OCI-LY3 (cell line): Measurements from ENCODE around the gene TMEM245.

Source experiments
- EZH2phosphoT487 ChIP-seq: fragments of 200-600 bp; shearing (Covaris generic); IDR thresholded peaks from 2 replicates; pipeline ENCODE4 v1.6.1; 2018; ENCODE audit warnings: antibody characterized with exemption, mixed run types, low read depth
- TF ChIP-seq, protein P1 (sequence below): fragments of 200-600, 300-600 bp; sonication (generic); IDR thresholded peaks from 2 replicates; pipeline ENCODE4 v1.5.1; 2014; ENCODE audit warnings: antibody characterized with exemption, low read length, low read depth

DNA sequence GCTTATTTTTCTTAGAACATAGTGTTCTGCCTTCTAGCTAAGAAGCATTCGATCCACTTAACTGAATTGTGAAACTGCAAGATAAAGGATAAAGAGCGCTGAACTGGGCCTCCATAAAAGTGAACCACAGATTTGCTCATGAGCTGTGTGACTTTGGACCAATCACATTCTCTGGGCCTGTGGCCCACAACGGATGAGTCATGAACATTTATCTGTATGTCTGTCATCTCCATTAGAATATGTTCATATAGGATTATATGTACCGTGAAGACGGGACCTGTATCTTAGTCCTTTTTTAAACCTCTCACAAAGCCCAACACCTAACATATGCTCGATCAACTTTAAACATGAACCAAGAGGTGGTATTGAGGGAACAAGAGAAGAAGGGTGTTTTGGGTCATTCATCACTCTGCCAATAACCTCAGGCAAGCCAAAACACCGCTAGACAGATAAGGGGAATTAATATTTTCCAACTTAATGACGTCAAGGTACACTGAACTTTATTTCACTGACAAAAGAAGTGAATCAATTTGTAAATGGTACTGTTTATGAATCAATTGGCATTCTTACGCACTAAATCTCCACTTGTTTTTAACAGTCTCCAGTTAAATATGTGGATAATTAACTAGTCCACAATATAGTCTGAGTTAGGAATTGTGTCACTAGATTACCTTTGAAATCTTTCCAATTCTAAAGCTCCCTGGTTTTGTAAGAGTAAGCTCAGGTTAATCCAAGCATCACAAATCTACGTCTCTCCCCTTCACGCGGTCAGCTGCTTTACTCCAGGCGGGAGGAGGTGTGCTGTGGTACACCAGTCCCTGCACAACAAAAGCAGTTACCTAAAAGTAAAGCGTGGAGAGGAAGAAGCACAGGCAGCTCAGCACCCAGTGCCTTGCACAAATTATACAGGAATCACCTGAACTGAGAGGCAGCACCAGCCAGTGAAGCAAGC, 1.6 kb downstream of the TMEM245 start:
- TF ChIP-seq, protein P1, sequence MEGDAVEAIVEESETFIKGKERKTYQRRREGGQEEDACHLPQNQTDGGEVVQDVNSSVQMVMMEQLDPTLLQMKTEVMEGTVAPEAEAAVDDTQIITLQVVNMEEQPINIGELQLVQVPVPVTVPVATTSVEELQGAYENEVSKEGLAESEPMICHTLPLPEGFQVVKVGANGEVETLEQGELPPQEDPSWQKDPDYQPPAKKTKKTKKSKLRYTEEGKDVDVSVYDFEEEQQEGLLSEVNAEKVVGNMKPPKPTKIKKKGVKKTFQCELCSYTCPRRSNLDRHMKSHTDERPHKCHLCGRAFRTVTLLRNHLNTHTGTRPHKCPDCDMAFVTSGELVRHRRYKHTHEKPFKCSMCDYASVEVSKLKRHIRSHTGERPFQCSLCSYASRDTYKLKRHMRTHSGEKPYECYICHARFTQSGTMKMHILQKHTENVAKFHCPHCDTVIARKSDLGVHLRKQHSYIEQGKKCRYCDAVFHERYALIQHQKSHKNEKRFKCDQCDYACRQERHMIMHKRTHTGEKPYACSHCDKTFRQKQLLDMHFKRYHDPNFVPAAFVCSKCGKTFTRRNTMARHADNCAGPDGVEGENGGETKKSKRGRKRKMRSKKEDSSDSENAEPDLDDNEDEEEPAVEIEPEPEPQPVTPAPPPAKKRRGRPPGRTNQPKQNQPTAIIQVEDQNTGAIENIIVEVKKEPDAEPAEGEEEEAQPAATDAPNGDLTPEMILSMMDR: no peak
- no peak for TF ChIP-seq EZH2phosphoT487
